ENCODE measurements around the gene ETV4. TPM values are rescaled to one million over a fixed set of nuclear protein-coding genes. Genes with fewer than 3 reads are reported as not detected.

Gene ETV4
- total and polyA plus RNA-seq, 2 of the 13 experiments (the other 11 are each of a cell fraction or from before 2014, with no cell fraction given), result 128 to 330 TPM

DNA sequence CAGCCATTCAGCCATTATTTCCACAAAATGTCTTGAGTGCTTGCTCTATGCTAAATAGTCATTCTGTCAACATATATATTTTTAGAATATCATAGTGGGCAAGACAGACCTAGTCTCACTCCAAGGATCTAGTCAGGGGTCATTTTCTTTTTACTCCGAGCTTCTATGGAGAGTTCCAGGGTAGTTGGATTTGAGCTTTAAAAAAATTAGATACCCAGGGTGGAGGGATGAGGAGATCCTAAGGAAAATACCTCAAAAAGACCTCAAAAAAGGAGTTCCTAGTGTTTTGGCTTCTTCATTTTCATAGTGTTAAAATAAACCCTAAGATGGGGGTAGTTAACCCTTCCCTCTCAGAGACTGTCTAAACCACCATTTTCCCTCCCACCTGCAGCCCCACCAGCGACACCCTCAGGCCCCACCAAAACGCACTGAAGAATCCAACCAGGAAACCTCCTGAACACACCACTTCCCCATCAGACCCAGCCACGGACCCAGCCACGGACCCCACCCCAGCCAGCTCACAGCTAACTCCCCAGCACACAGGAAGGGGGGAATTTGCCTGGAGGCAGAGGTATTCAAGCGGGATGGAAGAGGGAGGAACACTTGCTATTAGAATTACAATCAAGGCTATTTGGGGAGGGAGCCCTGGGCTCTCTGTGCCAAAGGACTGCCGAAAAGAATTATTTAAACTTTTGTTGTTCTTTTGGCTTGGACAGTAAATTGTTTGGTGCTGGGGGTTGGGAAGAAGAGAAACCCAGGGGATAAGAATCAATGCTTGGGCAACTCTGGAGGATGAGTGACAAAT, 2.2 kb downstream of the ETV4 start (continued):
- TF ChIP-seq SAFB2 (CRISPR knock-in tag; IDR thresholded peaks at IDR 0.05; ENCODE audit: borderline replicate concordance, low read depth) (no peak), RARG (CRISPR knock-in tag; IDR thresholded peaks at IDR 0.05; ENCODE audit: low read depth) (0 out of 2 replicates have a peak, but pooled peaks have one; percentile 3)

GRCh38 chr17:43543300-43543699, 2.8 kb downstream of the ETV4 start:
- Histone ChIP-seq H3K27ac (ENCODE audit: extremely low read length, insufficient read depth, low read length) (peak overlapping the region; percentile 100), H3K9me3 (ENCODE audit: low read length) (no peaks in the 10 kb centered on the region), H3K4me1 (ENCODE audit: insufficient read depth, low read length) (peaks cover 78% of the 10 kb centered on the region), H4K20me1 (ENCODE audit: insufficient read depth, low read length) (peaks cover 24% of the 10 kb centered on the region), H3K9ac (ENCODE audit: insufficient read depth, low read depth, low read length) (peak overlapping the region; percentile 100), H3K4me3 (replicated peaks in 1 of 3; ENCODE audit: insufficient read depth in 1 of 3, low read depth in 2 of 3, low read length in 3 of 3) (peak overlapping the region; percentile 84 to 89 (median 87)), H3K4me2 (ENCODE audit: low read depth, low read length) (peak overlapping the region; percentile 98), H2AFZ (ENCODE audit: low read length) (no peak overlapping the region), H3K79me2 (ENCODE audit: insufficient read depth, low read length) (peaks cover 72% of the 10 kb centered on the region), H3K36me3 (replicated peaks in 1 of 2; ENCODE audit: control insufficient read depth in 1 of 2, insufficient read depth in 2 of 2, low read length in 2 of 2) (peaks cover 6 to 41% of the 10 kb centered on the region in 2 experiments), H3K27me3 (ENCODE audit: control insufficient read depth in 1 of 2, insufficient read depth in 2 of 2, low read length in 2 of 2) (peaks cover 0 to 7% of the 10 kb centered on the region in 2 experiments; a peak in 1 of 5 replicates)
- no peak for DNase-seq (ENCODE audit: low spot score)
- no peak for ATAC-seq
- WGBS (ENCODE audit: low lambda C conversion rate), result 18% methylated on average over 4 of the region's 4 CpGs
- FAIRE-seq, result no peak
- no TSS peak for BruUV-seq (replicated peaks)
- in situ Hi-C loops (cut with HindIII; ENCODE audit: extremely low pct_ligation_motif_present, low pct_unique_long_range_greater_than_20kb), result no loop called here
- ChIA-PET CTCF (ENCODE audit: low intra/inter-chr PET ratio, low total read pairs) (interaction anchor here (1.0 kb wide), 1 partner anchor 34 kb away, joined by 3 read pairs; no protein-coding TSS in a partner anchor), POLR2A (interaction anchor here (0.6 to 28.7 kb wide), 8 partner anchors 7 to 176 kb away, joined by 3 to 1546 read pairs (median 4); partner anchors contain the start of genes DHX8 and ETV4)
- intact Hi-C loops (cut with micrococcal nuclease; ENCODE audit: unreplicated experiment), result no loop called here
- TF ChIP-seq, protein P1, sequence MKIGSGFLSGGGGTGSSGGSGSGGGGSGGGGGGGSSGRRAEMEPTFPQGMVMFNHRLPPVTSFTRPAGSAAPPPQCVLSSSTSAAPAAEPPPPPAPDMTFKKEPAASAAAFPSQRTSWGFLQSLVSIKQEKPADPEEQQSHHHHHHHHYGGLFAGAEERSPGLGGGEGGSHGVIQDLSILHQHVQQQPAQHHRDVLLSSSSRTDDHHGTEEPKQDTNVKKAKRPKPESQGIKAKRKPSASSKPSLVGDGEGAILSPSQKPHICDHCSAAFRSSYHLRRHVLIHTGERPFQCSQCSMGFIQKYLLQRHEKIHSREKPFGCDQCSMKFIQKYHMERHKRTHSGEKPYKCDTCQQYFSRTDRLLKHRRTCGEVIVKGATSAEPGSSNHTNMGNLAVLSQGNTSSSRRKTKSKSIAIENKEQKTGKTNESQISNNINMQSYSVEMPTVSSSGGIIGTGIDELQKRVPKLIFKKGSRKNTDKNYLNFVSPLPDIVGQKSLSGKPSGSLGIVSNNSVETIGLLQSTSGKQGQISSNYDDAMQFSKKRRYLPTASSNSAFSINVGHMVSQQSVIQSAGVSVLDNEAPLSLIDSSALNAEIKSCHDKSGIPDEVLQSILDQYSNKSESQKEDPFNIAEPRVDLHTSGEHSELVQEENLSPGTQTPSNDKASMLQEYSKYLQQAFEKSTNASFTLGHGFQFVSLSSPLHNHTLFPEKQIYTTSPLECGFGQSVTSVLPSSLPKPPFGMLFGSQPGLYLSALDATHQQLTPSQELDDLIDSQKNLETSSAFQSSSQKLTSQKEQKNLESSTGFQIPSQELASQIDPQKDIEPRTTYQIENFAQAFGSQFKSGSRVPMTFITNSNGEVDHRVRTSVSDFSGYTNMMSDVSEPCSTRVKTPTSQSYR (CRISPR knock-in tag; IDR thresholded peaks at IDR 0.05; ENCODE audit: borderline replicate concordance), result no peak
- TF ChIP-seq DZIP1 (CRISPR knock-in tag; IDR thresholded peaks at IDR 0.05), result peak; percentile 47; the same call in 1 of the 2 replicates
- no peak for TF ChIP-seq BCL6 (CRISPR knock-in tag; IDR thresholded peaks at IDR 0.05)
- TF ChIP-seq TAF15 (IDR thresholded peaks at IDR 0.05; ENCODE audit: low read depth, low read length, poor library complexity, severe bottlenecking), result no peak
- 0 out of 2 replicates have a peak, but pooled peaks have one; percentile 40 for TF ChIP-seq ZFP90 (CRISPR knock-in tag; IDR thresholded peaks at IDR 0.05; ENCODE audit: borderline replicate concordance)
- 0 out of 2 replicates have a peak, but pooled peaks have one; percentile 9 for TF ChIP-seq HOMEZ (CRISPR knock-in tag; IDR thresholded peaks at IDR 0.05; ENCODE audit: low read depth)
- TF ChIP-seq ZNF275 (CRISPR knock-in tag; IDR thresholded peaks at IDR 0.05; ENCODE audit: borderline replicate concordance), result 0 out of 2 replicates have a peak, but pooled peaks have one; percentile 38
